Non-pigmented ciliary epithelial cell (primary cell): ENCODE results near the gene PCDH1.
A peak's percentile ranks its signal among the peaks of the same experiment; 100 is the strongest.
"Not testable (repeated sequence)": the region's sequence is repeated elsewhere in the genome, so short reads cannot be mapped to it uniquely, and the experiment has no call there.

ENCODE experiments used
- DNase-seq: peaks from one replicate; pipeline ENCODE4 v3.0.0-alpha.2; 2010; ENCODE audit warnings: low read depth

The PCDH1 gene

DNA sequence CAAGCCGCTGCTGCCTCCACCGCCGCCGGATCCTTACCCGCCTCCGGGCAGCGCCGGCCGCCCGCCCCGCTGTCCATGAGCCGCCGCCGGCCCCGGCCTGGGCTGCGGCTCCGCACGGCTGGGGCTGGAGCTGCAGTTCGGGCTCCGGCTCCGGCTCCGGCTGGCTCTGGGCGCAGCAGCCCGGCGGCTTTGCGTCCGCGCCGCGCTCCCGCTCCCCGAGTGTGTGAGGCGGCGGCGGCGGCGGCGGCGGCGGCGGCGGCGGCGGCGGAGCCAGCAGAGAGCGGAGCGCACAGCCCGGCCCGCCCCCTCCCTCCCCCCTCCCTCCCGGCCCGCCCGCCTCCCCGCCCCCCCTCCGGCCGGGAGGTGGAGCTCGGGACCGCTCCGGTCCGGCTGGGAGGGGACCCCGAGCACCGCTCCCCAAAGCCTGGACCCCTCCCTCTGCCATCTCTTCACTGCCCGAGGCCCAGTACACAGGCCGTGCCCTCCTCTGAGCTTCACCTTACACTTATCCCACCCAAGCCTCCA is at the start of gene PCDH1:
PCDH1 (minus strand) TSS at position 225 of the 525 bp plus-strand sequence; CDS start at position 77, 148 bp downstream.
- no peak for DNase-seq

GRCh38 chr5:141926434-141926833 is 48.2 kb upstream of the PCDH1 start:
- no peak for DNase-seq

- DNase-seq: peak; percentile 78
Measured at GRCh38 chr5:141923448-141924313, 45.5 kb upstream of the PCDH1 start, which contains the start of gene DELE1. Gene DELE1, plus strand, starts transcription at chr5:141923871. Its CDS starts 71 bp downstream, at chr5:141923942.

DNA sequence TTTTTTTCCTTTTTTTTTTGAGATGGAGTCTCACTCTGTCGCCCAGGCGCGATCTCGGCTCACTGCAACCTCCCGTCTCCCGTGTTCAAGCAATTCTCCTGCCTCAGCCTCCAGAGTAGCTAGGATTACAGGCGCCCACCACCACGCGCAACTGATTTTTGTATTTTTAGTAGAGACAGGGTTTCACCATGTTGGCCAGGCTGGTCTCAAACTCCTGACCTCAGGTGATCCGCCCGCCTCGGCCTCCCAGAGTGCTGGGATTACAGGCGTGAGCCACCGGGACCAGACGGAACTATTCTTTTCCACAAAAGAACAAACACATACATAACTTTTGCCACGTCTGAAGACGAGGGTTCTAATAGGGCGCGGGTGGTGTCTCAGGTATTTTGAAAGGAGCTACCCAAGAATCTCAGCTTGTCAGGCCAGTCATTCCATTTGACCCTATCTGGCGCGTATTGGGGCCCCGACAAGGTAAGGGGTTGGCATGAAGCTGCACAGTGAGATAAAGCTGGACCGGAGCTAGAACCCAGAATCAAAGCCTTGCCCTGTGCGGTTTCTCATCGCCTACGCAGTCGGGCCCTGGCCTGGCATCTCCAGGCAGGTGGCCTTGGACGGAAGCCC is 44.7 kb upstream of the PCDH1 start:
- DNase-seq: not testable (repeated sequence)

DNA sequence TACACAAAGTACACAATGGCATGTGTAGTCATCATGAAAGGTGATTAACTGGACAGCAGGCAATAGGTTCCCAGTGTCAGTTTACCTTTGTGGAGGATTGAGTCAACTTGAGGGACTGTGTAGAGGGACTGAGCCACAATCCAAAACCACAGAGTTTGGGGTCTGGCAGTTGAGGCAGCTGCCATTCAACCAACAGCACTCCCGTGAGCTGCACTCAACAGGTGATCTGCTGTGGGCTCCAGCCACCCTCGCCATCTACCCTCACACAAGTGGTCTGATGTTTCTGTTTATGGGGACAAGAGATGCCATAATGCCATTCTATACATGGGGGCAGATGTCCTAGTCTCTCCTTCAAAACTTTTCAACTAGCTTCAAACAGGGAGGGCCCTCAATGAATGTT is 42.6 kb upstream of the PCDH1 start:
- no peak for DNase-seq

DNA sequence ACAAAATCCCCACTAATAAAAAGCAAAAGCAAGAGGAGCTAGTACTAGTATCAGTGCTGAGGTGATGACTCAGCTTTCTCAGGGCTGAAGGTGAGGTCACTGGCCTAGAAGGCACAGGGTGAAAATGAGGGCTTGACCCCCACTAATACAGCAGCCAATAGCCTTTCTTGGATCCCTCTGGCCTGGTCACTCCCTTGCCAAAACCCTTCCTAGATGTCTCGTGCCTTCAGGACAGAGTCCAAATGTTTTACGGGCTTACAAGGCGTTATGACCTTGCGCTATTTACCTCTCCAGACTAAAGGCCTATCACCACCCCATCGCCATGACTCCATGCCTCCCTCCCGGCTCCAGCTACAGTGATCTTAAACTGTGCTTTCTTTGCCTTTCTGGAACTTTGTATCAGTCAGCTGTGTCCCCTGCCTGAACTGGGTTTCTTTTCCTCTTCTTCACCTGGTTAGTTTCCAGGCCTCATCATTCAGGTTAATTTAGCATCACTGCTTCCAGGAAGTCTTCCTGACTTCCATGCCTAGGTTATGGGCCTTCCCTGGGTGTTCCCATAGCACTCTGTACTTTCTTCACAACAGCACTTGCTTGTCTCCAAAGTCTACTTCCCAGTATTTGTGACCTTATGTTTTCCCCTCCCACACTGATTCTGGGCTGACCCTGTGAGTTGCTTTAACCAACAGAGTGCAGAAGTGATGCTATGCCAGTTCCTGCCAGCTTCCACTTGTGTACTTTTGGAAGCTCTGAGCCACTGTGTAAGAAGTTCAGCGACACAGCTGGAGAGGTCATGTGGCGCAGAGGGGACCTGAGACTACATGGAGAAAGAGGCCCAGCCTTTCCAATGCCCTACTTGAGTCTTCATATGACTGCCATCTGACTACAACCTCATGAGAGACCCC is 41.3 kb upstream of the PCDH1 start:
- no peak for DNase-seq

GRCh38 chr5:141917760-141918159 is 39.5 kb upstream of the PCDH1 start:
- DNase-seq: no peak

GRCh38 chr5:141916522-141916921 is 38.3 kb upstream of the PCDH1 start:
- no peak for DNase-seq

- DNase-seq: no peak
Measured at GRCh38 chr5:141915881-141916336, 37.7 kb upstream of the PCDH1 start.

DNA sequence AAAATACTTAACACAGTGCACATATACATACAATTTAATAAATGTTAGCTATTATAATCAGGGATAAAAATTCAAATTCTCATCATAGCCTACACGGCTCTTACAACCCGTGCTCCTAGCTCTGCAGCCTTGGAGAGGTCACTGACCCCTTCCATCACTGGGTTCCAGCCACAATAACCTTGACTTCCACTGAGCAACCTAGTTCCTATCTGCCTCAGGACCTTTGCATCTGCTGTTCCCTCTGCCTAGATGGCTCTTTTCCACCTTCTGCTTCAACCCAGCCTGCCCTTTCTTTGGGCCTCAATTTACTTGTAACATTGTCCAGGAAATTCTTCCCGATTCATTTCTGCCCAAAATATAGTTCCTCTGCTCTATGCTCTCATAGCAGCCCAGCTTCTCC is 36.6 kb upstream of the PCDH1 start:
- no peak for DNase-seq

GRCh38 chr5:141914199-141914743 is 36.1 kb upstream of the PCDH1 start:
- DNase-seq: no peak

GRCh38 chr5:141913560-141914198 is 35.5 kb upstream of the PCDH1 start:
- no peak for DNase-seq

DNA sequence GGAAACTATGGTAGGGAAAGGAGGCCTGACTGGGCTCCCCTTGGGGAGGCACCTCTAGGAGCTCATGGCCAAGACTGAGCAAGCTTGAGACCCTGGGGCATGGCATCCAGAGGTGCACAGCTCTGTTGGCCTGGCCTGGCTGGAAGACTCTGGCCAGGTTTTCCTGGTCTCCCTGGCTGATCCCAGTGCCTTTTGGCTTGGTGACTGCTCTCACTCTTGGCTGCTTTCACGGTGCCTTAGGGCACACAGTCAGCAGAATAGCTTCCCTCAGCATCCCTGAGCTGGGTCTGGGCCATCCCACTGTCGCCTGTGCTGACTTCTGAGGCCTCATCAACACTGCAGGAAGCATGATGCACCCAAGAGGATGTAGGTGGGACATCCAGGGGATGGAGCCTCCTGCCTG is 32.1 kb upstream of the PCDH1 start:
- no peak for DNase-seq

DNA sequence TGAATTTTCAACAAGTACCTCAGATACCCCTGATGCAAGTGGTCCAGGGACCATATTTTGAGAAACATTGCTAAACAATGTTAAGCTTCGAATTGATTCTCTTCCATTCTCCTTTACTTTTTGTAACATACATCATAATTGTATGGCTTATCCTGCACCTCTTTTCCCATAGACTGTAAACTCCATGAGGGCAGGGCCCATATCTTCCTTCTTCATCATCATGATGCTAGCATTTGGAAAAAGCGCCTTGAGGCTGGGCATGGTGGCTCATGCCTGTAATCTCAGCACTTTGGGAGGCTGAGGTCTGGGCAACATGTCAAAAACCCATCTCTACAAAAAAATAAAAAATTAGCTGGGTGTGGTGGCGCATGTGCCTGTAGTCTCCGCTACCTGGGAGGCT is 31.0 kb upstream of the PCDH1 start:
- no peak for DNase-seq

DNA sequence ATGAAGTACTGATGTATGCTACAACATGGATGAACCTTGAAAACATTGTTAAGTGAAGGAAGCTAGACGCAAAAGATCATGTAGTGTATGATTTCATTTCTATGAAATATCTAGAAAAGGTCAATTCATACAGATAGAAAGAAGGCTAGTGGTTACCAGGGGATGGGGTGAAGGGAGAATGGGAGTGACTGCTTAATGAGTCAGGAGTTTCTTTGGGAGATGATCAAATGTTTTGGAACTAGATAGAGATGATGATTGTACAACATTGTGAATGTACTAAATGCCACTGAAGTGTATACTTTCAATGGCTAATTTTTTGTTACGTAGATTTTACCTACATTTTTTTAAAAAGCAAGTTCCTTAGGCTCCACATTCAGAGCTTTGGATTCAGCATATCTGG is 30.6 kb upstream of the PCDH1 start:
- DNase-seq: no peak

DNA sequence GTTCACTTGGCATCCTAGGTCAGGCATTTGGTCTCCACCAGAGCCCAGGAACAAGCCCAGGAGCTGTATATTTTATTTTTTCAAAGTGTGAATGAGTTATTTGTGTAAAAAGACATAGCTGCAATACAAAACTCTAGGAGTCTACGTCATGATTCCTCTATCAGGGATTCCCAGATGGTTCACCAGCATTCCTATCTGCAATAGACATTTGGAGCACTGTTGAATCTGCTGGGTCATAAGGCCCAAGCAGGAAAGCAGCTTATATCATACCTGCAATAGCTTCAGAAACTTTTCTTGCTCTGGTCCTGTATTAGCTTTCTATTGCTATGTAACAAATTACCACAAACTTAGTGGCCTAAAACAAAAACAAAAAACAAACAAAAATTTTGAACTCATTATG is 28.8 kb upstream of the PCDH1 start:
- no peak for DNase-seq

GRCh38 chr5:141906517-141906916 is 28.3 kb upstream of the PCDH1 start:
- no peak for DNase-seq

DNA sequence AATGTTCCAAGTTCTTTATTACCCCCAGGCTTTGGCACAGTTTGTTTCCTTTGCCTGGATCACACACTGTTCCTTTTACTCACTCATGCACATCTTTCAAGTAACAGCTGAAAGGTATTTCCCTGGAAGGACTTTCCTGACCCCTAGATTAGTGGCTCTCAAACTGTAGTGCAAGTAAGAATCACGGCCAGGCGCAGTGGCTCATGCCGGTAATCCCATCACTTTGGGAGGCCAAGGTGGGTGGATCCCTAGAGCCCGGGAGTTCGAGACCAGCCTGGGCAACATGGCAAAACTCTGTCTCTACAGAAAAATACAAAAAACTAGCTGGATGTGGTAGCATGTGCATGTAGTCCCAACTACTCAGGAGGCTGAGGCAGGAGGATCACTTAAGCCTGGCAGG is 26.3 kb upstream of the PCDH1 start:
- DNase-seq: no peak

- no peak for DNase-seq
Measured at GRCh38 chr5:141903261-141903660, 25.1 kb upstream of the PCDH1 start.

GRCh38 chr5:141902015-141902814 is 24.0 kb upstream of the PCDH1 start:
- DNase-seq: no peak
